DMS79 (cell line): ENCODE data around the gene PRKCE.

Source experiments
- DNase-seq: peaks from one replicate; lab custom pipeline; 2025; lab: John Stamatoyannopoulos, UW

Gene PRKCE

DNA sequence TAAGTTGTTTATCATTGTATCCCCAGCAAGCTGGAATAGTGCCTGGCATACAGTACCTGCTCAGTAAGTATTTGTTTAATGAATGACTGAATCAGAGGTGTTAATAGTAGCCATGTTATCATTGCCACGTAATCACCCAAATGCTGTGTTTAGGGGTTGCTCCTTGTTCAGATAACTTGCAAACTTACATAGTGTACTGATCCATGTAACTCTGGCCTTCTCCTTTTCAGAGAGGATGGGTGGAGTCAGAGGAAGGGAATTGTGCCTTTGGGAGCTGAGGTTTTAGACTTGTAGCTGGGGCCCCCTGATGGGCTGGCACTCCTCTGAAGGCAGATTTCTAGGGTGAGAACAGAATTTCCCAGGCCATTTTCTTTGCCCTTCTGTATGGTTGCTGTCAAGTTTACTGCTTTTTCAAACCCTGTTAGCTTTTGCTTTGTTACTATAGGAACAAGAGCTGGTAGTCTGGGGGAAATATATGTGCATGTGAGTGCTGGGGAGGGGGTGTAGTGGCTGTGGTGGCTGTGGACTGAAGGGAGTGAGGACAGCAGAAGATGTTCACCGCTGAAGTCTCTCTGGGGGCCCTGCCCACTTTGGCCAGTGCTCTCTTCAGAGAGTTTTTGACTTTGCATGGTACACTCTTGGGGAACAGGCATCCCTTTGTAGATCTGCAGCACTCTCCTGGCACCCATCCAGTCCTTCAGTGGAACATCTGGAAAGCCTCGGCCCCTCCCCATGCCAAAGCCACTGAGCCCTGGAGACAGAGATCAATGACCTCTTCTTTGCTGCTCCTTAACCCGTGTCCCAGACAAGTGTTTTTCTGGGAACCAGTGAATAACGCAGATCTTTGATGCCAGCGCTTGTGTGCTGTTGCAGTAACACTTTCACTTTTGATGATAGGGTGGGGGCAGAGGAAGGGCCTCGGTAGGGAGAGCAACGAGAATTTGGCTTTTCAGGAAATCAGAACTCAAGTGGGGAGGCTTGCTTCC lies 209.0 kb downstream of the PRKCE start:
- peak; percentile 69 for DNase-seq

DNA sequence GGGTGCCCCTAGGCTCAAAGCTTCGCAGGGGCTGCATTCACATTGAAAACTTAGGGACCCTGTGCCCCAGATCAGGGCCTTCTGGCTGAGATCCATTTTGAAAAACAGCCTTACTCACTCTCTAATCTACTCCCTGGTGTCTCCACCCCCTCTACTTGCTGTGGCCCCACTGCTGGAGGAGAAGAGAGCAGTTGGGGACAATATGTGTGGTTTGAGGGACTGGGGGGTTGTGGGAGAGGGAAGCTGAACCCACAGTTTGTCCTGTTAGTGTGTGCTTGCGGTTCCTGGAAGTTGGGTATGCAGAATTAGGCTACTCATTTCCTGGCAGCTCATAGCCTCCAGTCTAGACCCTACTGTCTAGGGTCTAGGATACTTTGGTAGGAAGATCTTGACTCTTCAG lies 211.4 kb downstream of the PRKCE start:
- no peak for DNase-seq

DNA sequence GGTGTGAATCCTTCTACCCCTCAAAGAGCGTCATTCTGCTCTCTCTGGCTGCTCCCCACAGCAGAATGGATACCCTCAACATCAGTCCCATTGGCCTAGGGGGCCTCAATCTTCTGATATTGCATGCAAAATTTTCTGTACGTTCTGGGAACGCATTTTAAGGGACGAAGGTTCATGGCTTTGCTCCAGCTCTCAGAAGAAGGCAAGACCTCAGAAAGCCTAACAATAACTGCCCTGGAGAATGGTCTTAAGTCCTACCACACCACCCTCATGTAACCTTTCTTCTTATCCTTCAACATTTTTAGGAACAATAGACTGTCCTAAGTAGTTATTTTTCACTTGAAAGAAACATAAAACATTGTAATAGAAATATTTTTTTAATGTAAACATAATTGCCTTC lies 212.6 kb downstream of the PRKCE start:
- no peak for DNase-seq

DNA sequence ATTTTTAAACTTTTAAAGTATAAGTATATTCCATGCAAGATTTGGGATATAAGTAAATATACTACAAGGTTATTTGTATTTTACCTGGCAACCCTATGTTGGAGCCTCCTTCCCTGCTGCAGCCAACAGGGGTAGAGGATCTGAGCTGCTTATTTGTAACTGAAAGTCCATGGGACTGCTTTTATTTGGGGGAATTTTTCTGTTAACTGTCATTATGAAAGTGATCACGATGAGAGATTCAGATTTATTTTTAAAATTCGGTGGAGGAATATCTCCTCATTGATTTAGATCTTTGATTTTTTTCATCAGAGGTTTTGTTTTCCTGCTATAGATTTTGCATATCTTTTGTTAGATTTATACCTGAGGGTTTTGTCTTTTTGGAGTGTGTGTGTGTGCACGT lies 215.9 kb downstream of the PRKCE start:
- DNase-seq = no peak

DNA sequence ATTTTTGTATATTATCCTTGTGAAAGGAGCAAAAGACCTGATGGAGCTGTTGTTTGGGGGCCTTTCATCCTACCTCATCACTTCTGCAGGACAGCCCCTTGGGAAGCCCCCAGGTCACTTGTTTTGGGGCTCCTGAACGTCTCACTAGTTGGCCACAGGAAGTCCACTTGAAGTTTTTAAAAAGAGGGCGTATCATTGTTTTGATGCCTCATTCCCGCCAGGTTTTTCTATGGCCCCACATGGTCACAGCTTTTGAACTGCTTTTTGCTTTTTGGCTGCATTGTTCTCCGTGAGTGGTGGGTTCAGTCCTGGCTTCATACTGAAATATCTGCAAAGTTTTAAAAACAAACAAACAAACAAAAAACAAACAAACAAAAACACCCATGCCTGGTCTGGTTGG lies 216.3 kb downstream of the PRKCE start:
- DNase-seq = no peak

DNA sequence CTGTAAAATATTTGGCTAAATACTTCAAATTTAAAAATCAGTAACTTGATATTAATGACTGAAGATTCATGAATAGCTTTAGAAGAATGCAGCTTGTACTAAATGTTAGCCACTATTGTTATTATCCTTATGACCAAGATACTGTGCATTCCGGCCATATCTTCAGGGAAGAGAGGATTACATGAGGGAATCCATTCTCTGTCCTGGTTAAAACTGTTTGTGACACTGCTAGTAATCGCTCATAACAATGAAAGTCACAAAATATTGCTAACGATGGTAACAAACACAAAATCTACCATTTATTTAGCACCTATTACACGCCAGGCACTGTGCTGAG lies 217.7 kb downstream of the PRKCE start:
- DNase-seq = no peak

DNA sequence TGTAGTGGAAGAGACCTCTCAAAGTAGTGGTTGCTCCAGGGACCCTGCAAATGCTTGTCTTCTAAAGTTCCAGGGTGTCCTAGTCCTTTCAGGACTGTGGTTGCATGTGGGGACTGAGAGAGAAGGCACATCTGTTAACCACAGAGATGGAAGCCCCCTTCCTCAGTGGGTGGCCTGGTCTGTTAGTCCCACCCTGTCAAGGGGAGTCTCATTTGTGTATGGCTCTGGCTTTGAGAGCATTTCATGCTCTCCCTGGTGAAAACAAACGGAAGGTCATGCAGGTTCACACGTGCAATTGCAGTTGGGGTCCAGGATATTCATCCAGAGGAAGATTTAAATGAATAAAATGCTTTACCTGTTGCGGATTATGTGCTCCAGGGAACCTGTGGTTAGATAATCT lies 219.6 kb downstream of the PRKCE start:
- DNase-seq = no peak

DNA sequence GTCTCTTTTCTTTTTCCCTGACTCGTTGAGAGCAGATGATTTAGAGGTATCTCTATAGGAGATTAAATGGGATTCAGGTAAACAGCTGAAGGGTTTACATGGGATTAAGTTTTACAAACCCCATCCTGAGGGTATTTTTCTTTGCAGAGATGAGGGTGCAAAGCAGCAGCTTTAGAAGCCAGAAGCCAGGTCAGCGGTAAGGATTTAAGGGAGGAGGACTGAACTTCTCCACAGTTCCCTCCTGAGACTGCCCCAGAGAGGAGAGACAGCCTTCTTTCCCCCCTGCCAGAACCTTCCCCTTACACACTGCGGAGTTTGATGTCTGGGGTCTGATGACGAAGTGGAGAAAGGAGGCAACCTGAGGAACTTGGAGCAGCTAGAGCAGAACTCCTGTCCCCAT lies 220.1 kb downstream of the PRKCE start:
- no peak for DNase-seq

DNA sequence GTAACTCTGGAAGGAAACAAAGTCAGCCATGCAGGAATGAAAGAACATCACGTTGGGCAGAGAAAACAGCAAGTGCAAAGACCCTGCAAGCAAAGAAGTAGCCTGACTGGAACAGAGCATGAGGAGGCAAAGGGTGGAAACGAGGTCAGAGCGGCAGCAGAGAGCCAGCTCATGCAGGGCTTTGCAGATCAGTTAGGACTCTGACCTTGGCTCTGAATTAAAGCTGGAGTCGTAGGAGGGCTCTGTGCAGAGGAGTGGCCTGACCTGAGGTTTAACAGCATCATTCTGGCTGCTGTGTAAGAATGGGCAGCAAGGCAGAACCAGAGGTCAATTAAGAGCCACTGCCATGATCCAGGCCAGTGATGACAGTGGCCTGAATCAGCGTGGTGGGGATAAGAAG lies 220.7 kb downstream of the PRKCE start:
- DNase-seq = no peak

DNA sequence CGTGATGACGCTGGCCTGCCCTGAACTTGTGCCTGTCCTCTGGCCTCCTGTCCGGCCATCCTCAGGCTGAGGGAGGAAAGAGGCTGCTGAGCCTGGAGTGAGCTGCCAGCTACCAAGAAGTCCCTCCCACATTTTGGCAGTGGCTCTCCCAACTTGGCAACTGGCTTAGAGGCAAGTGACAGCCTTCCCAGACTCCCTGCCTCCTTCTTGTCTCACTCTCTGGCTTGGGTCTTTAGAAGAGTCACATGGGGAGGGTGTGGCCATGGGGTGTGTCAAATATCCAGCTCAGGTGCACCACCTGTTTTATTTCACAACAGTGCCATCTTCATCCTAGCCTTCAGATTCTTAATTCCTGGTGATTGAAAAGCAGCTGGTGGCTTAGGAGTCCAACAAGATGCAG lies 222.9 kb downstream of the PRKCE start:
- no peak for DNase-seq

DNA sequence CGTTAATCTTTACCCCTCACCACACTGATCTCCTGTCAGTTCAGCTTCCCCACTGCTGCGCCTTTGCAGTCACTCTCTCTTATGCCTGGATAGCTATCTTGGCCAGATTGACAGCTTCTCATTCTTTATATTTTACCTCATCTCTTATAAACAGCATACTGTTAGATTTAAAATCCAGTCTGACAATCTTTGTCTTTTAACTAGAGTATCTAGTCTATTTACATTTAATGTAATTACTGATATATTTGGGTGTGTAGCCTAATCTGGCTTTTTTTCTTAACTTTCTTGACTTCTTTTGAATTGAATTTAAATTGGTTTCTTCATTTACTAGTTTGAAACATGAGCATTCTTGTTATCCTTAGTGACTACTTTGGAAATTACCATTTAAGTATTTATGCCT lies 225.1 kb downstream of the PRKCE start:
- no peak for DNase-seq

DNA sequence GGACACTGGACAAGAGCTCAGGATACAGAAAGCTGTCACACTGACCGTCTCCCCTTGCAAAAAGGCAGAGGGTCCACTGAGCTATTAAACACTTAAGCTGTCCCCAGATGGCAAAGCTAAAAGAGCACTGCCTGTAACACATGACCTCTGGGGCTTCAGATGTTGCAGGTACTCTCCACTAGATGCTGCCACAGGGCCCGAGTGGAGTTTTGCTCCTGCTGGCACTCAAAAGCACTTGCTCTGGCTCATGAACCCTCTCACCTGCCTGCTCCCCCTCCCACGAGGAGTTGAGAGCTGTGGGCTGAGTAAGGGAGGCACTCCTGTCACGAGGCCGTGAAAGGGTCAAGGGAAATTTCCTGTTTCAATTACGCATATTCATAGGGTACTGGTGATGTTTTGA lies 227.9 kb downstream of the PRKCE start:
- DNase-seq = no peak

DNA sequence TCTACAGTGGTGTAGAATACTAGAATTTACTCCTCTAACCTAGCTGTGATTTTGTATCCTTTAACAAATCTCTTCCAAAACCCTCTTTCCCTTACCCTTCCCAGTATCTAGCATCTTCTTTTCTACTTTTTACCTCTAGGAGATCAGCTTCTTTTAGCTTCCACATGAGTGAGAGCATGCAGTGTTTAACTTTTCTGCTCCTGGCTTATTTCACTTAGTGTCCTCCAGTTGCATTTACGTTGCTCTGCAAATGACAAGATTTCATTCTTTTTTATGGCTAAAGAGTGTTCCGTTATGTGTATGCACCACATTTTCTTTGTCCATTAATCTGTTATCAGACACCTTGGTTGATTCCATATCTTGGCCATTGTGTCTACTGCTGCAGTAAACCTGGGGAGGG lies 228.5 kb downstream of the PRKCE start:
- no peak for DNase-seq

DNA sequence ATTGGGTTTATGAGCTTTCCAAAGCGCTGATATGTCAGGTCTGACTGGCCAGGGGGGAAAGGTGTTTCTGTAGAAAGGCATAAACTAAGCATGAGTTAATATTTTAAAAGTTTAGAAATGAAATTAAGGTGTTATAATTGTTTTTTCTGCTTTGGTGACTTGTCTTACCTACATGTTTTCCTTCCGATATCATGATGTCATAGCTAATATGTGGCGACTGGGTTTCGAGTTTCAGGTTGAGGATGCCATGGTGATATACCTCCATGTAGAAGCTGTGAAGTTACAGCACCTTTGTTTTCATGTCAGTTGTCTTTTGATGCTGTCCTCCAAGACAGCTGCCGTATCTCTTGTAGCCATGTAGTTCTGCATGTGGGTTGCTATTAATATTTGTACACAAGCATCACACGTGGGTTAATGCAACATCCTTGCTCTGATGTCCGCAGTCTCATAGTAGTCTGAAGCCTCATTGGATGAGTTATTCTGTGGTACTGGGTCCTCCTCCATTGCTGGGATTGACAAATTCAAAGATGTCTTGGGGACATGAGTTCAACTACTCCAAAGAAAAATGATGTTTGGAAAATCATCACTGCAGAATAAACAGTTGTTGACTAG lies 230.6 kb downstream of the PRKCE start:
- DNase-seq = no peak

DNA sequence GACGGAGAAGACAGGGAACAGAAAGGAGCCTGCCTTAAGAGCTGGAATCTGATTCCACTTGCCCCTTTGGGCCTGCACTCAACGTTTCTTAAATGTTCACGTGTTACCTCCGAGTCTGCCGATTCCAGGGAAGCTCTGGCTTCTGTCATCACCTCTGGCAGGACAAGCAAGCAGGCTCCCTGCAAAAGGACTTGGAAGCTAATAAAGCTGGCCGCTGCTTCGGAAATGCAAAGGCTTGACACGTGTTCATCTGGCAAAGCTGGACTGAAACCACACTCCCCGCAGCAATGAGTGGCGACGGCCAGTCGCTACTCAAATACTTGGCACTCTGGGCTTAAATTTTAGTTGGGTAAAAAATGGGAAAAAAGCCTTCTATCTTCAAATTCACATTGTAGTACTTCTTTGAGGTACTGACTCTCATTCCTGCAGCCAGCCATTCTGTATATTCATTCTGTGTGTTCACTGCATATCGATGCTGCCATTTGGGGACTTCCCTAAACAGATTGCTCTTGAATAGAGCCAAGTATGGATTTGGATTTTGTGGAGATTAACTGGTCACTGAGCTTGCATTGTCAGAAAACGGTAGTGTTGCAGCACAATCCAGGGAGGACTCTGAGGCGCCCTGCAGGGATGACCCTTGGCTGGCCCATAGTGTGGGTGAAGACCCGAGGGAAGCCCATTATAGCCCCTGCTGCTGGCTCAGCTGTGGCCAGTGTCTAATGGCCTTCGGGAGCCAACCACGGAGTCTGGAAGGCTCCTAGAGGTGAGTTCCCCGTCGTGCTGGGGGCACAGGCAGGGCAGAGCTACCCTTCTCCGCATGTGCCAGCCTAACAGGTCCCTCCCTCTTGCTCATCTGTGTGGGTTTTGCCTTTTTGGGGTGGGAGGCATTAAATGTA lies 231.5 kb downstream of the PRKCE start:
- no peak for DNase-seq

DNA sequence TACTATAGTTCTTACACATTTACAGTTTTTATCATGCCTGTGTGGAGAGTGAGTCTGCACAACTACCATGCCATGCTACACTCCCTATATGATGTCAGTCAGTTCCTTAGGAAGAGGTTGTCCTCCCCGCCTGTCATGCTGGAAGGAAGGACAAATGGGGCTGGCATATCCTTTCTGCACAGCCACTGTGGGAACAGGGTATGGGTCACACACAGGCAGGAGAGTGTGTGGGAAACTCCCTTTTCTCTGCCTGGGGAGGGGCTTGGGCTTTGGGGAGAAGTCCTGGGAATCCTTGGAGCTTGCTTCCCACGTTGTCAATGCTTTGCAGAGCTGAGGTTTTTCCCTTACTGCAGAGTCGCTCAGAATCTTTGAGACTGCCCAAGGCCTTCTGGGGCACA lies 232.1 kb downstream of the PRKCE start:
- no peak for DNase-seq

DNA sequence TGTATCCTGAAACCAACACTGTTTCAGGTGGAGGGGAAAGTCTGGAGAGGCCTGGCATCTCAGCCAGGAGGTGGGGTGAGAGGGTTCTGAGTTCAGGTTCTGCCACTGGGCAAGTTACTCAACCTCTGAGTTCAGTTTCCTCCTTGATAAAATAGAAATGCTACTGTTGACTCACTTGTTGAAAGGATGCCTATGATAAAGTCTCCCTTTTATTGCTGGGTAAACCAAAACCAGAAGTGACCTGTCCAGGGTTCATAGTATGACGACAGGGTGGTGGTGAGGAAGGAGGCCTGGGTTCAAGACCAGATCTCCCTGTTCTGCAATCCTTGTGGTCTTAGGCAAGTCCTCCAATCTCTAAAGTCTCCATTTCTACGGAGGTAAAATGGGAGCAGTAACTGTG lies 232.7 kb downstream of the PRKCE start:
- DNase-seq = no peak

DNA sequence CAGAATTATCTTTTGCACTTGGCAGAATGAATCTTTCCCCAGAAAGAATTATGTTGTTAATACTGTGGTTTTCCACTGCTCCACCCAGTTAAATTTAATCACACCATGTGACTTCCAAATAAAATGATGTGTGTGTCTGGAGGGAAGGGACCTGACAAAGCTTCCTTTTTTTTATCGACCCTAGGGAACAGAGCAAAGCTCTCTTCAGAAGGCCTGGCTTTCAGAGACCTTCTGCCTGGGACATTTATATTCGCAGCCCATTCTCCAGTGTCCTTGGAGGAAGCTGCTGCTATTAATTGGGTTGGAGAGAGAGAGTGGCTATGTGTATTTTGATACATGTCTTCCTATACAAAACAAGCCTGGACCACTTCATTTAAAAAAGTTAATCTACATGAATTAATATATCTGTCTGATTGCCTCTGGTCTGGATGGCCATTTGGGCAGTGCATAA lies 233.7 kb downstream of the PRKCE start:
- no peak for DNase-seq

DNA sequence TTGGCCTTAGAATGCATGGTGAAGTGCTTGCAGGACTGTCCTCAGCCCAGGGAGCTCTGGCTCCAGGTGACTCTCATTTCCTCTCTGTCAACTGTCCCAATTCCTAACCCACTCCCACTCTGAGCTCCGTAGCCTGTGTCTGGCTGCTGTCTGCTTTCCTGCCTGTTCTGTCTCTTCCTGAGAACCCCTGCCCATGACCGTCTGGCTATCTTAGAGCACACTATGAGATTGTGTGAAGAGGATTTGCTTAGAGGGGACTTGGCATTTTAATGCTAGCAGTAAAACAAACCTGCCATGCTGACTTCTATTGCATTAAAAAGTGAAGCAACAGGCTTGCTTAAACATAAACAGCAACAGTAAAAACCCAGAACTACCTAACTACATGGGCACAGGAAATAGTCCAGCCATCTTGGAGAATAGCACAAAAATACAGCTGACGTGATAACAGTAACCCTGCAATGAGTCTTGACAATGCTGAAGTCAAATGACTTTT lies 234.7 kb downstream of the PRKCE start:
- no peak for DNase-seq

DNA sequence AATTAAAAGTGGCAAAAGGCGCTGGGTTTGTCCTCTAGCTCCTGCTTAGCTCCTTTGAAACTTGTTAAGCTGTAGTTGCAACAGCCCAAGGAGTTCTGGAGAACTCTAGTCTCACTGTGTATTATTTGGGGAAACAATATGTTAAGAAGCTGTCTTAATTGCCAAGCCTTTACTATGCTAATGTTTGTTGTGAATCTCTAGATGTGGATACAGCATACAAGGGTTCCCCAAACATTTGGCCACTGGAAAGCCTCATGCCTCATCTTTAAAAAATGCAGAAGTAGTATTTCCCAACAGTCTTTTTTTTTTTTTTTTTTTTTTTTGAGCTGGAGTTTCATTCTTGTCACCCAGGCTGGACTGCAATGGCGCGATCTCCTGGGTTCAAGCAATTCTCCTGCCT lies 236.7 kb downstream of the PRKCE start:
- DNase-seq = no peak

DNA sequence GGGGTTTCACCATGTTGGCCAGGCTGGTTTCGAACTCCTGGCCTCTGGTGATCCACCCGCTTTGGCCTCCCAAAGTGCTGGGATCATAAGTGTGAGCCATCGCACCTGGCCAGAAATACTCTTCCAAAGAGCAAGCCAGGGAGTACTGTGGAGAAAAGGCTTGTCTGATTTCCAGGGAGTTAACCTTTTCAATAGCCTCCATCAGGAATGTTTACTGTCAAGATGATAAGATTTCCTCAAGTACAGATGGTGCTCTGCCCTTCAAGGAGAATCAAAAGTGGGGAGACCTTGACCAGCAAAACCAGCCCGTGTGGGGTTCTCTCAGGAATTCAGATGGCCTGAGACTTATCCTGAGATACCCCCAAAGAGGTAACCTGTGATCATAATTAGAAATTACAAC lies 237.2 kb downstream of the PRKCE start:
- DNase-seq = no peak

DNA sequence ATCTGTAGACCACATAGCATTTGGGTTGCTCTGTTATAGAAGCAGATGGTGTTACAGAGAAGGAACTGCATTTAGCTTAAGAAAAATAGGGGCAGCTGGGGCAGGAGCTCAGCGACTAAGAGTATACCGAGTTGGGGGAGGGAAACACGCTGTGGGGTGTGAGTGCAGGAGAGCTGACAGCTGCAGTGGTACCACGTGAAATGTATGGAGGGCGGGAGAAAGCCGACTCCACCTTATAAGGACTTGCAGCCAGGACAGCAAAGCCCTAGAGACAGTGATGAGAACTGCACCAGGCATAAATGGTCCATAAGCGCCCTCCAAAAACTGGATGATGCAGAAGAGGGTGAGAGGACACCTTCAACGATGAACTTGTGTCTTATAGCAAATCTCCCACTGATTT lies 237.6 kb downstream of the PRKCE start:
- DNase-seq = peak; percentile 31
